ENCODE measurements around the gene SYNPO2.

DNA sequence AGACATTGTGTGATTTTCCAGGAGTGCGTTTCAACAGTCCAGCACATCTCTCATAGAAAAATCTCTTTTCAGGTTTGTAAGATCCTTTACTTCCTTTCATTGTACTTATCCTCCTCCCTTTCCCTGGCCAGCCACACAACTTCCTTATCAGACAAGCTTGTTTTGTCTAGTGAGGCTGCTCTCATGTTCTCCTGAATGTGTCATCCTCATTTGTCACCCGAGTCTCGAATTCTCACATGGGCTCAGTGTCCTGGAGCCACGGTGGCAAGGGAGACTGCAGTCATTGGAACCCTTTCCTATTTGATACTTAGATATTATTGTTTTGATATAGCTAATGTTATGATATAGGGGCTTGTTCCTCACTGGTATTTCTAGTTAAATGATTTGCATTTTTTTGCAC is 16.9 kb downstream of the SYNPO2 start:
- TF ChIP-seq, protein P1, sequence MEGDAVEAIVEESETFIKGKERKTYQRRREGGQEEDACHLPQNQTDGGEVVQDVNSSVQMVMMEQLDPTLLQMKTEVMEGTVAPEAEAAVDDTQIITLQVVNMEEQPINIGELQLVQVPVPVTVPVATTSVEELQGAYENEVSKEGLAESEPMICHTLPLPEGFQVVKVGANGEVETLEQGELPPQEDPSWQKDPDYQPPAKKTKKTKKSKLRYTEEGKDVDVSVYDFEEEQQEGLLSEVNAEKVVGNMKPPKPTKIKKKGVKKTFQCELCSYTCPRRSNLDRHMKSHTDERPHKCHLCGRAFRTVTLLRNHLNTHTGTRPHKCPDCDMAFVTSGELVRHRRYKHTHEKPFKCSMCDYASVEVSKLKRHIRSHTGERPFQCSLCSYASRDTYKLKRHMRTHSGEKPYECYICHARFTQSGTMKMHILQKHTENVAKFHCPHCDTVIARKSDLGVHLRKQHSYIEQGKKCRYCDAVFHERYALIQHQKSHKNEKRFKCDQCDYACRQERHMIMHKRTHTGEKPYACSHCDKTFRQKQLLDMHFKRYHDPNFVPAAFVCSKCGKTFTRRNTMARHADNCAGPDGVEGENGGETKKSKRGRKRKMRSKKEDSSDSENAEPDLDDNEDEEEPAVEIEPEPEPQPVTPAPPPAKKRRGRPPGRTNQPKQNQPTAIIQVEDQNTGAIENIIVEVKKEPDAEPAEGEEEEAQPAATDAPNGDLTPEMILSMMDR (IDR thresholded peaks at IDR 0.05), result no peak
- no peak for TF ChIP-seq TCF7L2 (IDR thresholded peaks at IDR 0.05; ENCODE audit: low read depth, low read length)
